Activated T-helper 1 cell treated with Interleukin-2 at 50 U/mL for 16 hours (primary cell): ENCODE measurements around the gene MS4A5.

Source experiments
- DNase-seq: peaks from one replicate; pipeline ENCODE4 v3.0.0-alpha.2; 2020; ENCODE audit warnings: low read depth

MS4A5 gene

DNA sequence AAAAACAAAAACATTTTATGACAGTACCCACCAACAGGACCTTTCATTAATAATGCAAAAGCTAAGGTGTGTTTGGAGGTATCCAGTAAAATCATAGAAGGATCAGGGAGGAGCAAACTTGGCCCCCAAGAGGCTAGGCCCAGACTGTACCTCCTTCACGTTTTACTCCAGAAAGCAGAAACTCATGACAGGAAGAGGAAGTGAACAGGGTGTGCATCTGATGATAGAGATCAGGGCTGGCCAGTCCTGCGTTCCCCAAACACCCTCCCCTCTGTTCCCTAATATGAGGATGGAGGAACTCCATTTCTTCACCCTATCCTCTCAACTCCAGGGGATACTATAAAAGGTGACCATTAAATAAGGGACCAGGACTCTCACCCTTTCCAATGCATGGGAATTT, 53.0 kb downstream of the MS4A5 start:
- DNase-seq = no peak

DNA sequence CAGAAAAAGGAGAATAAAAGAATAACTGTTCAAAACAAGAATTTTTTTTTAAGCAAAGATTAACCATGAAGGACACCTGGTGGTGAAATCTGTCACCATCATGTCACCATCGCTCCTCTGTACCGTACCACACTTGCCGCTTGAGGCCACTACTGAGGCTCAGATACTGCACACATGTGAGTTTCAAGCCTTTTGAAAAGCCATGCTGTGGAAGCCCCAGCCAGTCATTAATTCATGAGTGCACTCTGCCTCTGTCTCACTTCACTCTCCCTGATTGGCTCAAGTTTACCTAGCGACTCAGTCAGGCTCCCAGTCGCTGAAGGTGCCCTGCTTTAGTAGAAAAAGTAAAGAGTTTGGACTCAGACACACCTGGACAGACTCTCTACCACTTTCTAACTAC, 56.6 kb downstream of the MS4A5 start:
- no peak for DNase-seq

DNA sequence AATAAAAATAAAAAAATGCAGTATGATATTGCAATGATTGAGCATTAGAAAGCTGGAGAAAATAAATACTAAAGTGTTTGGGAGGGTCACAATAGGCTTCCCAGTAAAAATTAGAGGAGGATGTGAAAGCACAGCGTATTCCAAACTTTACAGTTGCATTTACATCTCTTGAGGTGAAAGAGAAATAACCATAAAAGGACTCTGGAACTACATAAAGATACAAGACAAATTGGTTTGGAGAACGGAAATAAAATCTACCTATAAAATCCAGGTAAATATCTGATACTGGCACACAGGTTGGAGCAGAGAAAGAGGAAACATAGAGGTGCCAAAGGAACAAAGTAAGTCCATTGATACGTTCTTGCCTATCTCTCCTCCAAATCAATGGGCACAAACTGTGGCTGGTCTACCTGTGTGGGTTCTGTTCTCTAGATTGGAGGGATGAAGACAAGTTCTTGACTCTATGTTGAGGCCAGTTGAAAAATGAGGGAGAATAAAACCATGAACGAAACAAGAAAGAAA, 63.2 kb downstream of the MS4A5 start, which contains the start of gene MS4A12:
Gene MS4A12, plus strand, starts transcription at position 291 of the 522 bp plus-strand sequence. CDS start 4,541 bp downstream, outside the sequence.
- no peak for DNase-seq

DNA sequence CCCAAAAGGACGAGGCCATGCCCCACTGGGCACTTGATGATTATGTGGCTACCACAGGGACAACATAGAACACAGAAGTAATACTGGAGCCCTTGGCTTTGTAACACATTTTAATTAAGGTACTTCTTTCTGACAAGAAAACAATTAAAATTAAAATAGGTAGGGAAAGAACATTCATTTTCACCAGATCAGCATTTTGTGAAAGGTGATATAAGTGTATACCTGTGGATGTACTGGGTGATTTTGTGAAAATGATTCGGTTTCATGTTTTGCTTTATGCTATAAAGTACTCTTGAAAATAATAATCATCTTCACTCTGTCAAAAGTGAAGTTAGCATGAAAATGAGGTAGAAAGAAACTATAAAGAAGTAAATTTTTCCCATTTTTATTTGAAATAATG, 64.1 kb downstream of the MS4A5 start:
- DNase-seq = no peak
